ENCODE measurements around the gene TLCD3A. TPM values are rescaled to one million over a fixed set of nuclear protein-coding genes. Genes with fewer than 3 reads are reported as not detected.
"Not testable (repeated sequence)": the region's sequence is repeated elsewhere in the genome, so short reads cannot be mapped to it uniquely, and the experiment has no call there.

TLCD3A gene
- total RNA-seq, 2 donors from 2014 or later, result 9.9 to 10.4 TPM

DNA sequence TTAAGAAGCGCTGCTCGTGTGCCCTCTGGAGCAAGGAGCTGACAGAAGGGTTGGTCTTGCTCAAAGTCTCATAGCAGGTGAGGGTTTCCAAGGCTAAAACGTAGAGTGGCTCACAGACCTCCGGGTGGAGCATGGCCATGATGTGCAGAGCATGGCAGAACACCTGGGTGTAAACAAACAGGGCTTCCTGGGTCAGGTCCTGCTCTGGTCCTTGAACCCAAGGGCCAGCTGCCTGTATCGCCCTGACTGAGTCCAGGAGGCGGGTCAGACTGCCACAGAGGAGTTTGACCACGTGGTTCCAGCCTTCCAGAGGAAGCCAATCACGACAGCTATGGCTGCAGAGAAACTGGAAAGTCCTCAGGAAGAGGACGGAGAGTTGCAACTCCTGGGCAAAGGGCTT lies 12.5 kb downstream of the TLCD3A start:
- intact Hi-C loops (cut with DNase I), result no loop called here
- DNase-seq (ENCODE audit: low spot score), result no peak

DNA sequence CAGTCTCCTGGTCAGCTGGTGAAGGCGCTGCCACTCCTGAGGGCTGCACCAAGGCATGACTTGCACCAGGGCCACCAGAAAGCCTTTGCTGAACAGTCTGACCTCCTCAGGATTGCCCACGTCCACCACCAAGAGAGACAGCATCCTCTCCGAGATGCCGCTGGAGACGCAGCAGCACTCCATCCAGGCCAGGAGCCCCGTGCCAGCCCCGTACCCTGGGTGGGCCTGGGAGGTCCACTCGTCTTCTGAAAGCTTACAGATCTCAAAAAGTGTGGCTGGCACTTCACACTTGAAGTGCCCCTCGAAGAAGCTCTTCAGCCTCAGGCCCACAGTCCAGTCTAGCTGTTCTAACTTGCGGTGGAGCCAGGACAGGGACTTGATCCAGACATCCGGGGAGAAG lies 13.0 kb downstream of the TLCD3A start:
- intact Hi-C loops (cut with DNase I), result no loop called here
- no peak for DNase-seq (ENCODE audit: low spot score)

- peak; percentile 42 for DNase-seq (ENCODE audit: low spot score)
- intact Hi-C loops (cut with DNase I), result no loop called here
Observed at GRCh38 chr17:746181-746580, 13.8 kb downstream of the TLCD3A start.

GRCh38 chr17:746783-747629 lies 14.6 kb downstream of the TLCD3A start:
- DNase-seq (ENCODE audit: low spot score), result peak; percentile 63
- intact Hi-C loops (cut with DNase I), result no loop called here

DNA sequence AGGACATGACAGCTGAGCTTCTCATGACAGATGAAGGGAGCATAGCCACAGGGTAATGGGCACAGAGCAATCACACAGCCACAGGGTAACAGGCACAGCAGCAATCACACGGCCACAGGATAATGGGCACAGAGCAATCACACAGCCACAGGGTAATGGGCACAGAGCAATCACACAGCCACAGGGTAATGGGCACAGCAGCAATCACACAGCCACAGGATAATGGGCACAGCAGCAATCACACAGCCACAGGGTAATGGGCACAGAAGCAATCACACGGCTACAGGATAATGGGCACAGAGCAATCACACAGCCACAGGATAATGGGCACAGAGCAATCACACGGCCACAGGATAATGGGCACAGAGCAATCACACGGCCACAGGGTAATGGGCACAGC lies 16.2 kb downstream of the TLCD3A start:
- intact Hi-C loops (cut with DNase I), result not testable (repeated sequence)
- peak; percentile 15 for DNase-seq (ENCODE audit: low spot score)

DNA sequence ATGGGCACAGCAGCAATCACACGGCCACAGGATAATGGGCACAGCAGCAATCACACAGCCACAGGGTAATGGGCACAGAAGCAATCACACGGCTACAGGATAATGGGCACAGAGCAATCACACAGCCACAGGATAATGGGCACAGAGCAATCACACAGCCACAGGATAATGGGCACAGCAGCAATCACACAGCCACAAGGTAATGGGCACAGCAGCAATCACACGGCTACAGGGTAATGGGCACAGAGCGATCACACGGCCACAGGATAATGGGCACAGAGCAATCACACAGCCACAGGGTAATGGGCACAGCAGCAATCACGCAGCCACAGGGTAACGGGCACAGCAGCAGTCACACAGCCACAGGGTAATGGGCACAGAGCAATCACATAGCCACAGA lies 17.0 kb downstream of the TLCD3A start:
- intact Hi-C loops (cut with DNase I); DNase-seq (ENCODE audit: low spot score): not testable (repeated sequence)

- peak; percentile 61 for DNase-seq (ENCODE audit: low spot score)
- intact Hi-C loops (cut with DNase I), result no loop called here
Observed at GRCh38 chr17:750431-751037, 18.1 kb downstream of the TLCD3A start.

GRCh38 chr17:751269-752001 lies 19.0 kb downstream of the TLCD3A start:
- intact Hi-C loops (cut with DNase I), result no loop called here
- peak; percentile 82 for DNase-seq (ENCODE audit: low spot score)

- intact Hi-C loops (cut with DNase I), result no loop called here
- DNase-seq (ENCODE audit: low spot score), result peak; percentile 98
Observed at GRCh38 chr17:752002-752619, 19.7 kb downstream of the TLCD3A start, which contains the start of gene GEMIN4. Gene GEMIN4, minus strand, starts transcription at chr17:752264. Its CDS starts 122 bp downstream, at chr17:752142.

DNA sequence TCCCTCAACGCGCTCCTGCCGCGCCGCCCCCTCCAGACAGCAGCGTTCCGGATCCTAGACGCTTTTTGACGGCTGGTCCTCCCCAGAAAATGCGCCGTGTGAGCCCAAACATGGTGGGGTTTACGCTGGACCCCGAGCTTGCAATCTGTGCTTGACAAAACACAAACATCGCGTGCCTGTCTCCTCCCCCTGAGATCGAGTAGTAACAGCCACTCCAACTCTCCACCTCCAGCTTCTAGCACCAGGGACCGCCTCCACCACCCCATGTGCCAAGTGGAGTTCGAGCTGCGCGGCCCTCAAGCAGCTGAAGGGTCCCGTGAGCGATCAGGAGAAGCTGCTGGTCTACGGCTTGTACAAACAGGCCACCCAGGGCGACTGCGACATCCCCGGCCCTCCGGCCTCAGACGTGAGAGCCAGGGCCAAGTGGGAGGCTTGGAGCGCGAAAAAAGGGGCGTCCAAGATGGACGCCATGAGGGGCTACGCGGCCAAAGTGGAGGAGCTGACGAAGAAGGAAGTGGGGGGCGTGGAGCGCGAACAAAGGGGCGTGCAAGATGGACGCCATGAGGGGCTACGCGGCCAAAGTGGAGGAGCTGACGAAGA lies 20.3 kb downstream of the TLCD3A start:
- intact Hi-C loops (cut with DNase I), result no loop called here
- peak; percentile 91 for DNase-seq (ENCODE audit: low spot score)

- intact Hi-C loops (cut with DNase I), result no loop called here
- peak; percentile 23 for DNase-seq (ENCODE audit: low spot score)
Observed at GRCh38 chr17:753418-753817, 21.0 kb downstream of the TLCD3A start.

- DNase-seq (ENCODE audit: low spot score); intact Hi-C loops (cut with DNase I): not testable (repeated sequence)
Observed at GRCh38 chr17:755319-755961, 23.0 kb downstream of the TLCD3A start.

GRCh38 chr17:756010-756567 lies 23.7 kb downstream of the TLCD3A start:
- DNase-seq (ENCODE audit: low spot score), result peak; percentile 37
- intact Hi-C loops (cut with DNase I), result not testable (repeated sequence)

DNA sequence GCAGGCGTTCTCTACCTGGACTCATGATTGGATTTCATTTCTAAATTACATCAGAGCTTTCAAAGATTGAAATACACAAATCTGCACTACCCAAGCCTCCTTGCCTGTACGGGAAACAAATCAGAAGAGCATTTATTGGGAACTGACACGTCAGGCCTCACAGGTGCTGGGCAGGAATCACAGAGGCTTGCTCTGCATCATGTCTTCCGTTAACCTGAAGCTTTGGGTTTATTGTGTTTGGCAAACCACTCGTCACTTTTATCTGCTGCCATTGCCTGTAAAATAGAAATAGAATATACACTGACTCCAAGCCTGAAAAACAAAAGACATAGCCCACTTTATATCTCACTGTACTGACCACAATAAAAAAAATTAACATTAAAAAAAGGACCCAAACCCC lies 27.6 kb downstream of the TLCD3A start:
- intact Hi-C loops (cut with DNase I), result no loop called here
- peak; percentile 9 for DNase-seq (ENCODE audit: low spot score)

DNA sequence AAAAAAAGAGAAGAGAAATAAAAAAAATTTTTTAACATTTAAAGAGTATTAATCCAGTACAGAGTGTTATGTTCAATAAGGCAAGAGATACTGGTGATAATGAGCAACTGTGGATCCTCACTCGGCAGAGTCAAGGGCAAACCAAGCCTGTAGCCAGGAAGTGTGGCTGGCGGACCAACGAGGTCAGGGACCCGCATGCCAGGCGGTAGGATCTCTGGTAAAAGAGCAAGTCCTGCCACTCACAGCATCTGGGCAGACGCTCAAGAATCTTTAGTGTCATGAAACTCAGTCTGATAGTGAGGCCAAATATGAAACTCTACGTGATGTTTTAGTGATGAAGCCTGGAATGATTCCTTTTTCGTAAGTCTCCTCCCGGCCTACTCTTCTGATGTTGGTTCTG lies 28.0 kb downstream of the TLCD3A start:
- peak; percentile 61 for DNase-seq (ENCODE audit: low spot score)
- intact Hi-C loops (cut with DNase I), result no loop called here

GRCh38 chr17:767076-767475 lies 34.7 kb downstream of the TLCD3A start:
- DNase-seq (ENCODE audit: low spot score), result no peak
- intact Hi-C loops (cut with DNase I), result loop anchor here in 1 of 2 donors (5.0 kb wide), 1 partner anchor 435 kb away; no protein-coding TSS in a partner anchor

DNA sequence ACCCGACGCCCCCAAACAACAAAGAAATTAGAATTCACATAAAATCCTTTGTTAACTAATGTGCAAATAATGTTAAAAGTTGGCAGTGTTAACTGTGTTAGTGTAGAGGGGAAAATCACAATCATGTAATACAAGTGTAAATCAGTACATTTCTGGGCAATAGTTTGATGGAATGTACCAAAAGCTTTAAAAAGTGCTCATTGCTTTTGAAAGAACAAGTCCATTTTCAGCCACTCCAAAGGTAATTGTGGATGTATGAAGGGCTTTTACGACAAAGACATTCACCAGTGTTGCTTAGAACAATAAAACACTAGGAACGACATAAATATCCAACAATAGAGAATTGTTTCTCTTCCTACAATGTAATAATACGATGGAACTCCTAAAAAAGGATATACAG lies 40.6 kb downstream of the TLCD3A start:
- DNase-seq (ENCODE audit: low spot score), result no peak
- intact Hi-C loops (cut with DNase I), result no loop called here
